NCI-H2171 (cell line): ENCODE results near the gene NPL.

Experiments
- DNase-seq: peaks from one replicate; lab custom pipeline; 2025; lab: John Stamatoyannopoulos, UW

Gene NPL

GRCh38 chr1:182867861-182868260 is 78.3 kb downstream of the NPL start:
- no peak for DNase-seq

GRCh38 chr1:182869241-182869666 is 79.7 kb downstream of the NPL start:
- no peak for DNase-seq

- DNase-seq, result no peak
Measured at GRCh38 chr1:182872881-182873280, 83.3 kb downstream of the NPL start.

GRCh38 chr1:182875889-182876288 is 86.3 kb downstream of the NPL start:
- no peak for DNase-seq

- DNase-seq, result no peak
Measured at GRCh38 chr1:182877331-182877730, 87.8 kb downstream of the NPL start.

- DNase-seq, result no peak
Measured at GRCh38 chr1:182877842-182878241, 88.3 kb downstream of the NPL start.
